Thymus (tissue), 11 donors: ENCODE data around the gene IGLL1. TPM values are rescaled to one million over a fixed set of nuclear protein-coding genes. Genes with fewer than 3 reads are reported as not detected.
A peak's percentile ranks its signal among the peaks of the same experiment; 100 is the strongest.
"Not testable (repeated sequence)": the region's sequence is repeated elsewhere in the genome, so short reads cannot be mapped to it uniquely, and the experiment has no call there.

Source experiments
- DNase-seq, 9 donors: peaks; one replicate each; pipeline ENCODE4 v3.0.0-alpha.2; 2013; ENCODE audit warnings: low spot score in 9 of 9, low read depth in 6 of 9, missing footprints in 1 of 9
- H3K27ac ChIP-seq, 2 donors: one replicate each; pipeline ENCODE4 v1.5.1; 2013; ENCODE audit warnings: control low read depth in 1 of 2, low read depth in 1 of 2, low read length in 1 of 2, mild to moderate bottlenecking in 1 of 2, moderate library complexity in 1 of 2
- H3K27me3 ChIP-seq, 2 donors: one replicate each; pipeline ENCODE4 v1.5.1; 2013; ENCODE audit warnings: low read length in 1 of 2; ENCODE audit not compliant: control insufficient read depth in 2 of 2, insufficient read depth in 1 of 2
- H3K36me3 ChIP-seq, 2 donors: one replicate each; pipeline ENCODE4 v1.5.1; 2013; ENCODE audit warnings: low read length in 1 of 2, mild to moderate bottlenecking in 1 of 2, moderate library complexity in 1 of 2; ENCODE audit not compliant: control insufficient read depth in 2 of 2, insufficient read depth in 2 of 2
- H3K4me1 ChIP-seq, 2 donors: one replicate each; pipeline ENCODE4 v1.5.1; 2013; ENCODE audit warnings: low read length in 2 of 2; ENCODE audit not compliant: control insufficient read depth in 2 of 2, insufficient read depth in 2 of 2
- H3K4me3 ChIP-seq, 2 donors: one replicate each; pipeline ENCODE4 v1.5.1; 2013; ENCODE audit warnings: low read length in 2 of 2, control low read depth in 1 of 2, mild to moderate bottlenecking in 1 of 2
- H3K9me3 ChIP-seq, 2 donors: one replicate each; pipeline ENCODE4 v1.5.1; 2013; ENCODE audit warnings: low read length in 1 of 2, mild to moderate bottlenecking in 1 of 2; ENCODE audit not compliant: control insufficient read depth in 2 of 2, insufficient read depth in 1 of 2
- WGBS: extraction: QIAGEN DNeasy Blood & Tissue Kit; methylation state at CpG from one replicate; pipeline ENCODE4 v1.1.7; 2013; 5-methylcytosine and 5-hydroxymethylcytosine counted together
- polyA plus RNA-seq: library from polyadenylated mRNA; stranded (reverse); fragments of 200-250 nt; gene quantifications from one replicate; pipeline ENCODE4 v1.2.3, GENCODE V29; 2013
- total RNA-seq: library from RNA; stranded (reverse); fragments of 120-200 nt; gene quantifications from one replicate; pipeline ENCODE4 v1.2.4, GENCODE V29; 2013
- donor health status: healthy.

Gene IGLL1
- total and polyA plus RNA-seq, 2 donors, result 3.5 to 78.6 TPM

DNA sequence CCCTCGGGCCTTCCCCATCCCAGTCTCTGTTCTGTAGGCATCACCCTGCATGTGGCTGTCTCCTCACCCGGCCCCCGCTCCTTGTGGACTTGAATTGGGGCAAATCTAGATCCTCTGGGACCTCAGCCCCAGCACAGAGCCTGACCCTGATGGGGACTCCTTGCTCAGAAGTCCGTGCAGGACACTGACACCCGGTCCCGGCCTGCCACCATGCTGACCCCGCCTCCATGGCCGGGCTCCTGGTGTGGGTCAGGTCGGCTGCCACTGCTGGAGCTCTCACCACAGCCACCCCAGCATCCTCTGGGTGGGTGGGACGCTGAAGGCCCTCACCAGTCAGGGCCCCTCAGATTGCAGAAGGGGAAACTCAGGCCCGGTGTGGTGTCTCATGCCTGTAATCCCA, 1.8 kb downstream of the IGLL1 start:
- no peaks in the 10 kb centered on the region for H3K36me3 ChIP-seq
- 17% methylated on average over 11 of the region's 11 CpGs for WGBS
- no peak overlapping the region for H3K4me3 ChIP-seq
- no peak overlapping the region for H3K27ac ChIP-seq
- H3K27me3 ChIP-seq, result no peaks in the 10 kb centered on the region
- peaks cover 10 to 26% of the 10 kb centered on the region in 2 donors for H3K4me1 ChIP-seq
- no peaks in the 10 kb centered on the region for H3K9me3 ChIP-seq
- DNase-seq, result no peak

DNA sequence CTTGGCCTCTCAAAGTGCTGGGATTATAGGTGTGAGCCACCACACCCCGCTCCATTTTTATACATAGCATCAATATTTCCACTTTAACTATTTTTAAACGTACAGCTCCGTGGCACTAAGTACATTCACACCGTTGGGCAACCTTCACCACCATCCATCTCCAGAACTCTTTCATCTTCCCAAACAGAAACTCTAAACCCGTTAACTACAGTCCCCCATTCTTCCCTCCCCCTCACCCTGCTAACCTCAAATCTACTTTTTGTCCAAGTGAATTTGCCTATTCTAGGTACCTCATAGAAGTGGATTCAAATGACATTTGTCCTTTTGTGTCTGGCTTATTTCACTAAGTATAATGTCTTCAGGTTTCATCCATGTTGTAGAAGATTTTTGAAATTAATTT, 3.4 kb downstream of the IGLL1 start:
- no peaks in the 10 kb centered on the region for H3K27me3 ChIP-seq
- 16% methylated on average over 5 of the region's 5 CpGs for WGBS
- peaks cover 10 to 21% of the 10 kb centered on the region in 2 donors for H3K4me1 ChIP-seq
- H3K4me3 ChIP-seq, result no peak overlapping the region
- no peak for DNase-seq
- H3K9me3 ChIP-seq, result no peaks in the 10 kb centered on the region
- no peak overlapping the region for H3K27ac ChIP-seq
- no peaks in the 10 kb centered on the region for H3K36me3 ChIP-seq

DNA sequence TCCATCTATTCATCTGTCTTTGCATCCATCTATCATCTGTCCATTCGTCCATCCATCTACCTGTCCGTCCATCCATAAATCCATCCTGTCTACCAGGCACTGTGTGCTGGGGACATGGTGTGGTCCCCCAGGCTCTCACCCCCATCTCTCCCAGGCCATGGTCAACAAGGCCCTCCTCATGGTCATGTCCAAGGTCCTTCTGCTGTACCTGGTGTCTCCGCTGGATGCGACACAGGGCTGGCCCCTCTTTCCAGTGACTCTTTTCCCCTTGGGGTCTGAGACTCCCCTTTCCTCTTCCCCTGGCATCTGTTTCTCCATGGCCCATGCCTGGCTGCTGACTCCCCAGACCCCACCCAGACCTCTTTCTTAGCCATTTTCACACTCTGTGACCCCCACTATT, 4.5 kb downstream of the IGLL1 start:
- Histone ChIP-seq H3K27me3 (no peaks in the 10 kb centered on the region), H3K36me3 (no peaks in the 10 kb centered on the region), H3K27ac (no peak overlapping the region), H3K4me1 (peaks cover 8 to 19% of the 10 kb centered on the region in 2 donors), H3K9me3 (no peaks in the 10 kb centered on the region), H3K4me3 (no peak overlapping the region)
- no peak for DNase-seq
- 89% methylated on average over 4 of the region's 4 CpGs for WGBS

DNA sequence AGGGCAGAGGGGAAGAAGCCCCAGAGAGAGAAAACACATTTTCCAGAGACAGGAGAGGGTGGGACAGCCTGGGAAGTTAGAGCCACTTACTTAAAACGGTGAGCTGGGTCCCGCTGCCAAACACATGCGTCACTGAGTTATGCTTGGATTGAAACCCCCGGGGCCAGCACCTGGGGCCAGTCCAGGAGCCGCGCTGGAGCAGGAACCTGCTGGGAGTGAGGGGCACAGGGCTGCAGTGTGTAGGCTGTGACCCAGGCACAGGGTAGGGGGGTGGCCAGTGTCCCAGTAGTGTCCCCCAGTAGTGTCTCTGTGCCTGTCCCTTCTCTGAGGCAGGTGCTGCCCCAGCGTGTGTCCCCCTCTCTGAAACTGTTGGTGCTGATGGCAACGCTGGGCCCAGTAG, 5.2 kb downstream of the IGLL1 start:
- 72% methylated on average over 8 of the region's 8 CpGs for WGBS
- Histone ChIP-seq H3K36me3 (no peaks in the 10 kb centered on the region), H3K27ac (no peak overlapping the region), H3K9me3 (no peaks in the 10 kb centered on the region), H3K4me1 (peaks cover under 1 to 14% of the 10 kb centered on the region in 2 donors), H3K27me3 (no peaks in the 10 kb centered on the region), H3K4me3 (no peak overlapping the region)
- DNase-seq, result no peak

DNA sequence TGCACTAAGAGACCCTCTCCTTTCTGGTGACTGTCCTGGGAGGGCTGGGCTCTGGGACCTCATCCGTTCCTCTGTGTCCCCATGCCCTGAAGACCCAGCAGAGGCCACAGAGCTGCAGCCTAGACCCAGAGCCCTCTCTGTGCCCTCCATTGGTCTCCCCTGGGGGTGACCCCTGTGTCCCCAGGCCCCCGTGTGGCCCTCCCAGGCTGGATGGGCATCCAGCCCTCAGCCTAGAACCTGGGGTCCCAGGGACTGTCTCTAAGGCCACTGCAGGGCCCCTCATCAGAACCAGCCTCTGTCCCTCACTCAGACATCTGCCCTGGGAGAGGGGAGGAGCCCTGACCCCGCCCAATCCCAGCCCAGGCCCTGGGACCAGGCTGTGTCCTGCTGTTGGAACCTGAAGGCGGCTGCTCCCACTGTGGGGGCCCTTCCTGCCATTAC, 5.7 kb downstream of the IGLL1 start:
- no peaks in the 10 kb centered on the region for H3K36me3 ChIP-seq
- no peak for DNase-seq
- peaks cover 0 to 12% of the 10 kb centered on the region in 2 donors for H3K4me1 ChIP-seq
- no peak overlapping the region for H3K27ac ChIP-seq
- H3K27me3 ChIP-seq, result no peaks in the 10 kb centered on the region
- 91% methylated on average over 4 of the region's 4 CpGs for WGBS
- H3K9me3 ChIP-seq, result no peaks in the 10 kb centered on the region
- H3K4me3 ChIP-seq, result no peak overlapping the region

DNA sequence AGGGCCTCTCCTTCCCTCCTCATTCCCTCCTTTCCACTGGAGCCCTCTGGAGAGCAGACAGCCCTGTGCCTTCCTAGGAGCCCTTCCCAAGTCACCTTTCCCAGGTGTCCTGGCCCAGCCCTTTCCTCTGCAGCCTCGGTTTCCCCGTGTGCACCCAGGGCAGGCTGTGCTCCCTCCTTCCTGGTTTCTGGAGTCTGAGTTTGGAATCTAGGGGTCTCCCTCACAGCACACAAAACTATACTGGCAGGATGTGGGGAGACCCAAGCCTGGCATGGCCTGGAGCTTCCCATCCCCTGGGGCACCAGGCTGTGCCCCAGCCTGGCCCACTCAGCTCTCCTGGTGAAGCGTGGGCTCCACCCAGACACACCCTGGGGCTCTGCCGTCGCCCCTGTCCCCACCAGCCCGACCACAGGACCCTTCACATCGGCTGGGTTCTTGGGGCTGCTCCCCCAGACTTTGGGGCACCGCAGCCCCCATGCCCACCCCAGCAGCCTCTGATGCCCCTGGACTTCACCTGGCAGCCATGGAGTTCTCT, 6.3 kb downstream of the IGLL1 start:
- H3K9me3 ChIP-seq, result not testable (repeated sequence)

DNA sequence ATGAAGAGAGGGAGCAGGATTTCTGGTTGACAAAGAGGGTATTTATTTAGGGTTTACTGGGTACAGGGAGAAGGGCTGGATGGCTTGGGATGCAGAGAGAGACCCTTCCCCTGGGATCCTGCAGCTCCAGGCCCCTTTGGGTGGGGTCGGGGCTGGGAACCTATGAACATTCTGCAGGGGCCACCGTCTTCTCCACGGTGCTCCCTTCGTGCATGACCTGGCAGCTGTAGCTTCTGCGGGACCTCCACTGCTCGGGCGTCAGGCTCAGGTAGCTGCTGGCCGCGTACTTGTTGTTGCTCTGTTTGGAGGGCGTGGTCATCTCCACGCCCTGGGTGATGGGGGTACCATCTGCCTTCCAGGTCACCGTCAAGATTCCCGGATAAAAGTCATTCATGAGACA, 7.0 kb downstream of the IGLL1 start:
- WGBS, result 92% methylated on average over 13 of the region's 13 CpGs
- not testable (repeated sequence) for H3K27me3 ChIP-seq, DNase-seq, H3K9me3 ChIP-seq, H3K4me3 ChIP-seq, H3K27ac ChIP-seq, H3K36me3 ChIP-seq, H3K4me1 ChIP-seq

More for the DNA sequence above, 6.3 kb downstream of the IGLL1 start:
- not testable (repeated sequence) for DNase-seq, H3K27ac ChIP-seq, H3K4me3 ChIP-seq, H3K36me3 ChIP-seq, H3K27me3 ChIP-seq
- H3K4me1 ChIP-seq, result peaks cover 0 to 12% of the 10 kb centered on the region in 2 donors
- WGBS, result 55% methylated on average over 7 of the region's 8 CpGs

DNA sequence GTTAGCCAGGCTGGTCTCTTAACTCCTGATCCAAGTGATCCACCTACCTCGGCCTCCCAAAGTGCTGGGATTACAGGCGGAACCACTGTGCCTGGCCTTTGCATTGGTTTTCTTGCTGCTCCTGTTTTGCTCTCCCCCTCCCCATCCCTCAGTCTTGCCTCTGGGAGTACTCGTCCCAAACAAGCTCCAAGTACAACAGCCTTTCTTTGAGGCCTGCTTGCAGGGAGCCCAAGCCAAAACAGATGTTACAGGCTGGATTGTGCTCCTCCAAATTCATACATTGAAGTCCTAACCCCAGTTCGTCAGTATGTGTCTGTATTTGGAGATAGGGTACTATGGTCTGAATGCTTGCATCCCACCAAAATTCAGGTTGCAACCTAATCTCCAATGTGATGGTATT, 8.6 kb downstream of the IGLL1 start:
- H3K4me3 ChIP-seq, result no peak overlapping the region
- peaks cover 3 to 15% of the 10 kb centered on the region in 2 donors for H3K27me3 ChIP-seq
- no peak overlapping the region for H3K27ac ChIP-seq
- no peaks in the 10 kb centered on the region for H3K36me3 ChIP-seq
- no peak for DNase-seq
- H3K9me3 ChIP-seq, result no peaks in the 10 kb centered on the region
- WGBS, result 94% methylated on average over 4 of the region's 4 CpGs
- peaks cover 0 to 6% of the 10 kb centered on the region in 2 donors for H3K4me1 ChIP-seq

DNA sequence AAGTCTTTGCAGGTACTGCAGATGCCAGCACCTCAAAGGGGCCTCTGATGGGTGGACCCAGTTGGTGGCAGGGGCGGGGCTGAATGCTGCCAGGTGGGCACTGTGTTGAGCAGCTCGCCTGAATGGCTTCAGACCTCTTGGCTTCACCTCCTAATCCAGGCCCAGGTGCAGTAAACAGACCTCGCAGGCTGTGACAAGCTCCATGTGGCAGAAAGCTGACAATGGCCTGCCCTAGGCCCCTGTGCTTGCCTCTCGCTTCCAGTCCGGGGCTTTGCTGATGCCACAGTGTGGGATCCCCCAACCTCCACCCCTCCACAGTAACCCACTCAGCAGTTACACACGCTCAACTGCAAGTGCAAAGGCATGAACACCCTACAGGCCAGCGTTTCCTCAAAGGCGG, 9.4 kb downstream of the IGLL1 start:
- no peaks in the 10 kb centered on the region for H3K36me3 ChIP-seq
- H3K4me3 ChIP-seq, result no peak overlapping the region
- no peaks in the 10 kb centered on the region for H3K9me3 ChIP-seq
- H3K4me1 ChIP-seq, result peaks cover 0 to 11% of the 10 kb centered on the region in 2 donors
- DNase-seq, result peak in 1 of 9 donors; percentile 23
- WGBS, result 66% methylated on average over 8 of the region's 8 CpGs
- H3K27me3 ChIP-seq, result peaks cover 5 to 23% of the 10 kb centered on the region in 2 donors
- no peak overlapping the region for H3K27ac ChIP-seq
